CD4-positive, alpha-beta T cell (primary cell): Measurements from ENCODE around the gene CLHC1. TPM values are rescaled to one million over a fixed set of nuclear protein-coding genes. Genes with fewer than 3 reads are reported as not detected.
"Not testable (repeated sequence)": the region's sequence is repeated elsewhere in the genome, so short reads cannot be mapped to it uniquely, and the experiment has no call there.

Source experiments
- ATAC-seq: fragments of 200-7000 bp; cut with Tn5 transposase; one replicate; pipeline ENCODE4 v1.10.0; 2022; ENCODE audit warnings: mild to moderate bottlenecking; ENCODE audit not compliant: poor library complexity
- CTCF ChIA-PET: fragments of 350-600 bp; sonication (Branson Sonifier 250); formaldehyde crosslinking; loops from one replicate; lab custom pipeline; 2021; ENCODE audit warnings: antibody characterized with exemption, inconsistent platforms; lab: Charles Lee
- POLR2A ChIA-PET: fragments of 350-600 bp; sonication (Branson Sonifier 250); formaldehyde crosslinking; loops from one replicate; lab custom pipeline; 2021; ENCODE audit warnings: antibody characterized with exemption, inconsistent platforms; lab: Charles Lee
- DNase-seq, 14 experiments: peaks; one replicate each; pipeline ENCODE4 v3.0.0-alpha.2; 2013 to 2020; ENCODE audit warnings: mixed read lengths in 2 of 14
- H3K27ac ChIP-seq, 2 donors: one replicate each; pipeline versions ENCODE4 v1.5.1 to v1.7.0; 2013; ENCODE audit warnings: low read length in 2 of 2, low read depth in 1 of 2, mild to moderate bottlenecking in 1 of 2
- H3K27me3 ChIP-seq, 2 experiments: 1 replicate in 1 of 2; 2 replicates in 1 of 2; pipeline versions ENCODE4 v1.6.1 to v1.7.0; 2013; ENCODE audit warnings: low read length in 2 of 2, control low read depth in 1 of 2, mild to moderate bottlenecking in 1 of 2, moderate library complexity in 1 of 2; ENCODE audit not compliant: insufficient read depth in 2 of 2, control insufficient read depth in 1 of 2
- H3K36me3 ChIP-seq: one replicate; pipeline ENCODE4 v1.6.1; 2013; ENCODE audit warnings: low read length, control low read depth; ENCODE audit not compliant: insufficient read depth
- H3K4me1 ChIP-seq: one replicate; pipeline ENCODE4 v1.6.1; 2013; ENCODE audit warnings: low read length, control low read depth; ENCODE audit not compliant: insufficient read depth
- H3K4me3 ChIP-seq: one replicate; pipeline ENCODE4 v1.5.1; 2013; ENCODE audit warnings: mild to moderate bottlenecking, low read length, moderate library complexity
- H3K9me3 ChIP-seq, 2 experiments: 1 replicate in 1 of 2; 2 replicates in 1 of 2; pipeline versions ENCODE4 v1.6.1 to v1.7.0; 2013; ENCODE audit warnings: low read length in 2 of 2, mild to moderate bottlenecking in 2 of 2, control low read depth in 1 of 2, moderate library complexity in 1 of 2; ENCODE audit not compliant: control insufficient read depth in 1 of 2, insufficient read depth in 1 of 2
- H3K27ac Mint-ChIP-seq: one replicate; pipeline ENCODE4 v1.8.0; 2020; ENCODE audit warnings: mixed read lengths
- H3K27me3 Mint-ChIP-seq: one replicate; pipeline ENCODE4 v1.8.0; 2021; ENCODE audit warnings: mixed read lengths
- H3K36me3 Mint-ChIP-seq: one replicate; pipeline ENCODE4 v1.8.0; 2021; ENCODE audit warnings: low read depth, mixed read lengths
- H3K4me1 Mint-ChIP-seq: one replicate; pipeline ENCODE4 v1.8.0; 2021; ENCODE audit warnings: low read depth, mixed read lengths
- H3K4me3 Mint-ChIP-seq: one replicate; pipeline ENCODE4 v1.8.0; 2020; ENCODE audit warnings: mild to moderate bottlenecking, mixed read lengths
- H3K9me3 Mint-ChIP-seq: one replicate; pipeline ENCODE4 v1.8.0; 2020; ENCODE audit warnings: mixed read lengths
- CTCF ChIP-seq: fragments of 200-600 bp; IDR thresholded peaks from one replicate; pipeline ENCODE4 v1.8.0; 2022; ENCODE audit warnings: antibody characterized with exemption, mild to moderate bottlenecking
- intact Hi-C, 2 experiments: fragments of 100-400 bp; cut with DNase I in 1 of 2; cut with micrococcal nuclease in 1 of 2; formaldehyde crosslinking; loops; one replicate each; pipeline versions ENCODE4 v1.15.1 to v1.9.0; 2023 to 2025; cut with DNase I, micrococcal nuclease
- total RNA-seq, 174 experiments: library from RNA in 2 of 174; stranded (reverse) in 2 of 174; gene quantifications; one replicate each; pipeline ENCODE4 v1.2.3 and lab custom pipeline; 2021 to 2026

The CLHC1 gene
- total RNA-seq, 2 experiments from 2014 or later: 4.4 TPM

- H3K9me3 Mint-ChIP-seq: no peaks in the 10 kb centered on the region
- H3K4me1 Mint-ChIP-seq: peaks cover 3% of the 10 kb centered on the region
- no peaks in the 10 kb centered on the region for H3K9me3 ChIP-seq
- H3K27ac Mint-ChIP-seq: peak overlapping the region; percentile 7
- no peaks in the 10 kb centered on the region for H3K4me1 ChIP-seq
- no peak overlapping the region for H3K4me3 ChIP-seq
- ChIA-PET CTCF (no interaction called here), POLR2A (interaction anchor here (0.7 to 1.2 kb wide), 3 partner anchors 10 to 20 kb away, joined by 3 to 4 read pairs (median 4); partner anchors contain the start of genes CLHC1 and RPS27A)
- H3K27ac ChIP-seq: no peak overlapping the region
- no peaks in the 10 kb centered on the region for H3K27me3 ChIP-seq
- H3K36me3 ChIP-seq: peaks cover 46% of the 10 kb centered on the region
- TF ChIP-seq CTCF: no peak
- H3K4me3 Mint-ChIP-seq: no peak overlapping the region
- no peaks in the 10 kb centered on the region for H3K27me3 Mint-ChIP-seq
- DNase-seq (no peak), ATAC-seq (no peak)
- intact Hi-C loops: no loop called here
- peaks cover 62% of the 10 kb centered on the region for H3K36me3 Mint-ChIP-seq
Measured at GRCh38 chr2:55242617-55243016, 10.5 kb upstream of the CLHC1 start.

GRCh38 chr2:55241582-55241981 is 9.5 kb upstream of the CLHC1 start:
- H3K4me1 ChIP-seq, H3K9me3 ChIP-seq, H3K27ac ChIP-seq, H3K9me3 Mint-ChIP-seq, ATAC-seq, H3K4me3 Mint-ChIP-seq, H3K27ac Mint-ChIP-seq, intact Hi-C loops, CTCF ChIA-PET, H3K4me3 ChIP-seq, H3K27me3 ChIP-seq, H3K4me1 Mint-ChIP-seq, DNase-seq, H3K27me3 Mint-ChIP-seq, POLR2A ChIA-PET: not testable (repeated sequence)
- peaks cover 60% of the 10 kb centered on the region for H3K36me3 Mint-ChIP-seq
- H3K36me3 ChIP-seq: peaks cover 47% of the 10 kb centered on the region

DNA sequence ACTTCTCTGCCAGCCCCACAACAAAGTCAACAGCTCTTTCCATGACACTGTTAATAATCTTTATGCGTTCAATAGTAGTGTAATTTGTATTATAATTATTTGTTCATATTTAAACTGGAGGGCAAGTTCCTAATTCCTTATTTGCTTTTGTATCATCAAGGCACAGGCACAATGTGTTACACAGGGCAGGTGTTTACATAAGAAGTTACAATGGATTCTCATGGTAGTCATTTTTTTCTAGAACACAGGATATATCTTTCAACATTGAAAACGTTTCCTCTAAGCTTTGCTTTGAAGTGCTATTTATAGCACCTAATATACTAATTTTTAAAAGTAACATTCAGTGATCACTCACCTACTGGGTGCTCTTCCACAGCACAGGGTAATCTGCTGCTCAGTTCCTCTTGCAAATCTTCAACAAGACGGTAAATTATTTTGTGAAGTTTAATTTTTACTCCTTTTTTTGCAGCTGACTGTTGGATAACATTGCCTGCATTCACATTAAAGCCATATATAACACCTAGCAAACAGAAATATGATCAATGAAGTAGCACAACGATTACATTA is 7.6 kb upstream of the CLHC1 start:
- no peak for TF ChIP-seq CTCF
- Histone ChIP-seq H3K27me3 (no peaks in the 10 kb centered on the region), H3K4me1 (no peaks in the 10 kb centered on the region), H3K4me3 (no peak overlapping the region), H3K36me3 (peaks cover 58% of the 10 kb centered on the region), H3K9me3 (no peaks in the 10 kb centered on the region), H3K27ac (no peak overlapping the region)
- DNase-seq: no peak
- Mint-ChIP-seq H3K4me3 (no peak overlapping the region), H3K27ac (peak overlapping the region; percentile 39), H3K4me1 (peaks cover 22% of the 10 kb centered on the region), H3K9me3 (no peaks in the 10 kb centered on the region), H3K27me3 (no peaks in the 10 kb centered on the region), H3K36me3 (peaks cover 63% of the 10 kb centered on the region)
- intact Hi-C loops: loop anchor here in 1 of 2 experiments (5.0 to 10.0 kb wide), 3 partner anchors 178 to 1455 kb away; partner anchors contain the start of genes ASB3, CCDC88A and ERLEC1
- no peak for ATAC-seq
- ChIA-PET POLR2A (no interaction called here), CTCF (no interaction called here)
